ENCODE results near the gene YTHDF1. TPM values are rescaled to one million over a fixed set of nuclear protein-coding genes. Genes with fewer than 3 reads are reported as not detected.

YTHDF1 gene
- total RNA-seq, 2 experiments from 2014 or later: 37.2 to 42.6 TPM

DNA sequence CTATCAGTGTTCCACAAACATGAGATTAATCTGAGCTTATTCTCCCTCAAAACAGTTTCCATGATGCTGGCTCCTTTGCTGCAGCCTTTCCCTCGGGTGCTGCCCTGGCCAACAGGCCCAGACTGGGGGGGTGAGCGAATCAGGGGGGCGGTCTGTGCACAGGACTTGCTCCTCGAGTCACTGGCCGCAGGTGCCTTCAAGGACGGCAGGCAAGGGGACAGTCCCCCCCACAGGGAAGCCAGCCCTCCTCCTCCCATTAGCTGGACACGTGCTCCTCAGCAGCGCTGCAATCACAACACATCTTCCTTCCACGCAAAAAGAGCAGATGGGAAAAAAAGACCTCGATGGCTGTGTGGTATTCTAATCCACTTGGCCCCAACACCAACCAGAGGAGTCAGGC lies 10.0 kb downstream of the YTHDF1 start:
- no peak for ATAC-seq
- H3K36me3 Mint-ChIP-seq: peaks cover 31% of the 10 kb centered on the region
- H3K4me3 Mint-ChIP-seq: no peak overlapping the region
- peaks cover 12% of the 10 kb centered on the region for H3K4me1 Mint-ChIP-seq
- no peaks in the 10 kb centered on the region for H3K9me3 Mint-ChIP-seq (ENCODE audit: low read depth)
- H3K27me3 Mint-ChIP-seq: no peaks in the 10 kb centered on the region
- no peak overlapping the region for H3K27ac Mint-ChIP-seq
- CTCF ChIA-PET: interaction anchor here (1.6 kb wide), 1 partner anchor 18 kb away, joined by 5 read pairs; no protein-coding TSS in a partner anchor
- no peak for DNase-seq

DNA sequence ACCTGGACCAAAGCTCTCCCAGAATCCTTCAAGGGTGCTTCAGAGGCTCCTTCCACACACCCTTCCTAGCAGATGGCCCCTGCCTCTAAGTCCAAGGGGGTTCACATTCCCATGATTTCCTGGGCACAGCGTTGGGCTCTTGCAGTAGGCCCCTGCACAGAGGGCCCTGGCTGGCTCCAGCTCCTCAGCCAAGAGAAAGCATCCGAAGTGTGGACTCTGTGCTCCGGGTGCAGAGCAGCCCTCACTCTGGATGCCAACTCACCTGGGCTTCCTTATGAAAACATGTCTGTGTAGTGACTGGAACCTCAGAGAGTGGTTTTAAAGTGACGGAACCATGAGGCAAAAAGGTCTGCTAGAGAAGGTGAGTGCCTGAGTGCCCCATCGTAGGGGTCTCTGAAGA lies 11.6 kb downstream of the YTHDF1 start:
- DNase-seq: no peak
- Mint-ChIP-seq H3K4me1 (peaks cover under 1% of the 10 kb centered on the region), H3K36me3 (peaks cover 23% of the 10 kb centered on the region), H3K27me3 (no peaks in the 10 kb centered on the region), H3K9me3 (ENCODE audit: low read depth) (no peaks in the 10 kb centered on the region), H3K4me3 (no peak overlapping the region), H3K27ac (no peak overlapping the region)
- CTCF ChIA-PET: interaction anchor here (0.8 kb wide), 1 partner anchor 19 kb away, joined by 5 read pairs; no protein-coding TSS in a partner anchor
- no peak for ATAC-seq

DNA sequence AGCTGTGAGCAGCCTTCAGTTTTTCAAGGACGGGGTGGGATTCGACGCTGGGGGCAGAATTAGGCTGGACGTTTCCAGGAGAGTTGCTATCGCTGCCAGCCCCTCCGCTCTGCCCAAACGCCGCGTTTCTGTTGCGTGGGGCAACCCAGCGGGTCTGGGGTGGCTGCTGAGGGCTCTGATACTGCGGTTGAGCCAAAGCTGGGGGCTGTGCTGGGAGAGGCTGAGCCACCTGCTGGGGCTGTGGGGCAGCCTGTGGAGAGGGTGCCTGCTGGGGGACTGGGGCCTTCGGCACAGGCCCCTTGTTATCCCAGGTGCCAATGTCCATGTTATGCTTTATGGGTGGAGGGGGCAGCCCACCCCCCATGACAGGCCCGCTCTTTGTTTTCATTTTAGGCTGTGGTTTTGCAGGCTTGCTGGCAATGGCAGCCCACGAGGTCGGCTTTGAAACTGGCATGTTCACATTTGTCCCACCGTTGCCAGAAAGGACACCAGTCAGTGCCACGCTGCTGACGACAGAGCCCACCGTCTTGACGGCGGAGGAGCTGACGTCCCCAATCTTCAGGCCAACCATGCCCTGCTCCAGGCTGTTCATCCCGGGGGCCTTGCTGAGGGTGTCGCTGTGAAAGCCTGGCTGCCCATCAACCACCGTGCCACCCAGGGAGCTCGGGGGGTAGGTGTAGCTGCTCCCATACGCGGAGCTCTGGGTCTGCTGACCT lies 13.0 kb downstream of the YTHDF1 start:
- CTCF ChIA-PET: no interaction called here

GRCh38 chr20:63202021-63202420 lies 13.9 kb downstream of the YTHDF1 start:
- no peaks in the 10 kb centered on the region for H3K9me3 Mint-ChIP-seq (ENCODE audit: low read depth)
- H3K4me1 Mint-ChIP-seq: peaks cover 4% of the 10 kb centered on the region
- CTCF ChIA-PET: no interaction called here
- DNase-seq (no peak), ATAC-seq (no peak)
- no peaks in the 10 kb centered on the region for H3K27me3 Mint-ChIP-seq
- H3K36me3 Mint-ChIP-seq: peaks cover 21% of the 10 kb centered on the region
- H3K4me3 Mint-ChIP-seq: no peak overlapping the region
- H3K27ac Mint-ChIP-seq: no peak overlapping the region

More for the DNA sequence above, 13.0 kb downstream of the YTHDF1 start:
- Mint-ChIP-seq H3K9me3 (ENCODE audit: low read depth) (no peaks in the 10 kb centered on the region), H3K4me1 (no peaks in the 10 kb centered on the region), H3K4me3 (no peak overlapping the region), H3K27me3 (no peaks in the 10 kb centered on the region), H3K27ac (no peak overlapping the region), H3K36me3 (peaks cover 20% of the 10 kb centered on the region)
- no peak for DNase-seq
- ATAC-seq: no peak

GRCh38 chr20:63198606-63199005 lies 17.3 kb downstream of the YTHDF1 start:
- H3K4me1 Mint-ChIP-seq: peaks cover 4% of the 10 kb centered on the region
- no peak overlapping the region for H3K27ac Mint-ChIP-seq
- no peaks in the 10 kb centered on the region for H3K9me3 Mint-ChIP-seq (ENCODE audit: low read depth)
- no peak for DNase-seq
- H3K27me3 Mint-ChIP-seq: no peaks in the 10 kb centered on the region
- H3K4me3 Mint-ChIP-seq: no peak overlapping the region
- CTCF ChIA-PET: interaction anchor here (0.9 kb wide), 1 partner anchor 25 kb away, joined by 4 read pairs; no protein-coding TSS in a partner anchor
- no peak for ATAC-seq
- H3K36me3 Mint-ChIP-seq: peaks cover 27% of the 10 kb centered on the region

GRCh38 chr20:63196768-63197470 lies 19.0 kb downstream of the YTHDF1 start:
- ATAC-seq (no peak), DNase-seq (no peak)
- H3K27ac Mint-ChIP-seq: no peak overlapping the region
- no peak overlapping the region for H3K4me3 Mint-ChIP-seq
- CTCF ChIA-PET: interaction anchor here (0.9 to 1.8 kb wide), 3 partner anchors 14 to 27 kb away, joined by 3 to 4 read pairs (median 3); no protein-coding TSS in a partner anchor
- H3K27me3 Mint-ChIP-seq: no peaks in the 10 kb centered on the region
- H3K9me3 Mint-ChIP-seq (ENCODE audit: low read depth): no peaks in the 10 kb centered on the region
- H3K4me1 Mint-ChIP-seq: peaks cover 4% of the 10 kb centered on the region
- peaks cover 19% of the 10 kb centered on the region for H3K36me3 Mint-ChIP-seq

GRCh38 chr20:63194797-63195173 lies 21.1 kb downstream of the YTHDF1 start:
- Mint-ChIP-seq H3K4me1 (peaks cover 4% of the 10 kb centered on the region), H3K27ac (no peak overlapping the region)
- CTCF ChIA-PET: interaction anchor here (1.0 kb wide), 1 partner anchor 20 kb away, joined by 3 read pairs; no protein-coding TSS in a partner anchor

DNA sequence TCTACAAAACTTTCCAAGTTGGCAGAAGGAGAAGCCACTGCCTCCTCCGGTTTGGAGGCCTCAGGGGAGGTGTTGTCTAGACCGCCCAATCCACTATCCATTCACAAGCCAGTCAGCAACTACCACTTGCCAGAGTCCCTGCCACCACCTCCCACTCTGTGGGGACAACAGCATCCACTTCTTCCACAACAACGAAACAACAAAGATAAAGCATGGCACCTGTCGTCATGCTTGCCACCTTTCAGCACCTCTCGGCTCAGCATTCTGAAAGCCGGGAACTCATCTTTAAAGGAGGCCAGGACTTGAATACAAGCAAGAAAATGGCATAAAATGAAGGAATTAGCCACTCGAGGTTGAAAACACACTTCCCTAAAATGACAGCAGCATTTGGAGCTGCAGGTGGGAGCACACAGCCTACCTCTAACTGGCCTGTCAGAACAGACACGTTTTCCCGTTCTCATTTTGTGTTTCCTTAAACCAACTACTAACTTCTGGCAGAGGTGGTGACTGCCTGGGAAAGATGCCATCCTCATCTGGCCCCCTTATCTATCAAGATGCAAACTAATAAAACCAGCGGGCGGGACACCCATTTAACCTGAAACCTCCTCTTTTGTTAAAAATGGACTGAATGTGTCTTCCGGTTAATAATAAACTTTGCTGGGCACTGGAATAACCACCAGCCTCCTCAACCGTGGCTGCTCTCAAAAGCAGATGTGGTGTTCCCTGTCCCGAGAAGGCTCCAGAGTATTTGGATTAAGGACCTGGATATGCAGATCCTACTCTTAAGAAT lies 21.7 kb downstream of the YTHDF1 start:
- Mint-ChIP-seq H3K36me3 (peaks cover 13% of the 10 kb centered on the region), H3K4me3 (no peak overlapping the region), H3K4me1 (peaks cover 4% of the 10 kb centered on the region), H3K9me3 (ENCODE audit: low read depth) (no peaks in the 10 kb centered on the region), H3K27ac (no peak overlapping the region), H3K27me3 (no peaks in the 10 kb centered on the region)
- no peak for DNase-seq
- ATAC-seq: no peak
- CTCF ChIA-PET: interaction anchor here (1.0 kb wide), 1 partner anchor 21 kb away, joined by 3 read pairs; no protein-coding TSS in a partner anchor

More at GRCh38 chr20:63194797-63195173, 21.1 kb downstream of the YTHDF1 start:
- Mint-ChIP-seq H3K36me3 (peaks cover 13% of the 10 kb centered on the region), H3K27me3 (no peaks in the 10 kb centered on the region), H3K9me3 (ENCODE audit: low read depth) (no peaks in the 10 kb centered on the region), H3K4me3 (no peak overlapping the region)
- no peak for ATAC-seq
- DNase-seq: no peak

GRCh38 chr20:63192721-63193120 lies 23.2 kb downstream of the YTHDF1 start:
- DNase-seq (no peak), ATAC-seq (no peak)
- H3K4me3 Mint-ChIP-seq: no peak overlapping the region
- H3K27me3 Mint-ChIP-seq: no peaks in the 10 kb centered on the region
- CTCF ChIA-PET: interaction anchor here (0.7 to 1.0 kb wide), 2 partner anchors 10 to 99 kb away, joined by 3 read pairs; no protein-coding TSS in a partner anchor
- no peak overlapping the region for H3K27ac Mint-ChIP-seq
- peaks cover 13% of the 10 kb centered on the region for H3K36me3 Mint-ChIP-seq
- H3K9me3 Mint-ChIP-seq (ENCODE audit: low read depth): no peaks in the 10 kb centered on the region
- peaks cover 4% of the 10 kb centered on the region for H3K4me1 Mint-ChIP-seq

DNA sequence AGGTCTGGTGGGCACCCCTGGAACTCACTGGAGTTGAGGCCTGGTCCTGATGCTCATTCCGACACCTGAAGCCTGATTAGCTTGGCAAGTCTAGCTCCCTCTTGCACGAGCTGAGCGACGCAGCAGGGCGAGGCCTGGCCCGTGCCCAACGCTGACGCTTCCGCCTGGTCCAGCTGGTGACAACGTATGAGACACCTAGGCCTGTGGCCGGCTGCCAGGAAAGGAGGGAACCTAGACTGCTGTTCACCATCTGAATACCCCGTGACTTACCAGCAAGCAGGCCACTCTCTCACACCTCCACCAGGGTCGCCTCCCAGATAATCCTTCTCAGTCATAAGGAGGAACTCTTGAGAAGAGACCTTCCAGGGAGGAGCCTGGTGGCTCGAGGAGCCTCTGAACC lies 24.5 kb downstream of the YTHDF1 start:
- DNase-seq (no peak), ATAC-seq (no peak)
- Mint-ChIP-seq H3K4me1 (no peaks in the 10 kb centered on the region), H3K27ac (no peak overlapping the region), H3K27me3 (no peaks in the 10 kb centered on the region), H3K9me3 (ENCODE audit: low read depth) (no peaks in the 10 kb centered on the region), H3K4me3 (no peak overlapping the region), H3K36me3 (peaks cover 9% of the 10 kb centered on the region)
- CTCF ChIA-PET: interaction anchor here (2.0 kb wide), 1 partner anchor 11 kb away, joined by 4 read pairs; no protein-coding TSS in a partner anchor

DNA sequence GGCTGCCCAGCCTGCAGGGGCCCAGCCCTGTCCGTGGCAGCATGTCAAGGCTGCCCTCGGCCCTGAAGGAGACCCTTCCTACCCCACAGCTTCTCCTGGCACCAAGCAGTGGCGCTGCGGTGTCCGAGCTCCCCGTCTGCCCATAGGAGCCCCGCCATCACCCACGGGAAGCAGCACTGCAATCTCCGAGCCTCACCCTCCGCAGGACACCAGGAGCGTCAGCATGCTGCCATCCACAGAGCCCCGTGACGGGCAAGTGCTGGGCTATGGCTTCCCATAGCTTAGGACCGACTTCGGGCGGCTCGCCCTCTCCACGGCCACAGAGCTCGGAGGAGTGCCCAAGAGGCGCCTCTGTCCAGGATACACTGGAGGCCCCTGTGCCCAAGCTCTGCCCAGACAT lies 25.1 kb downstream of the YTHDF1 start:
- Mint-ChIP-seq H3K4me3 (no peak overlapping the region), H3K27me3 (no peaks in the 10 kb centered on the region), H3K9me3 (ENCODE audit: low read depth) (no peaks in the 10 kb centered on the region), H3K36me3 (peaks cover 7% of the 10 kb centered on the region), H3K4me1 (no peaks in the 10 kb centered on the region), H3K27ac (no peak overlapping the region)
- ATAC-seq (no peak), DNase-seq (no peak)
- CTCF ChIA-PET: interaction anchor here (1.1 to 2.0 kb wide), 2 partner anchors 10 to 33 kb away, joined by 4 to 6 read pairs; no protein-coding TSS in a partner anchor

- H3K36me3 Mint-ChIP-seq: no peaks in the 10 kb centered on the region
- no peaks in the 10 kb centered on the region for H3K27me3 Mint-ChIP-seq
- H3K4me1 Mint-ChIP-seq: no peaks in the 10 kb centered on the region
- DNase-seq (no peak), ATAC-seq (no peak)
- no peak overlapping the region for H3K27ac Mint-ChIP-seq
- peaks cover 3% of the 10 kb centered on the region for H3K9me3 Mint-ChIP-seq (ENCODE audit: low read depth)
- CTCF ChIA-PET: interaction anchor here (1.1 kb wide), 1 partner anchor 33 kb away, joined by 6 read pairs; no protein-coding TSS in a partner anchor
- H3K4me3 Mint-ChIP-seq: no peak overlapping the region
Observed at GRCh38 chr20:63189846-63190559, 25.9 kb downstream of the YTHDF1 start.

DNA sequence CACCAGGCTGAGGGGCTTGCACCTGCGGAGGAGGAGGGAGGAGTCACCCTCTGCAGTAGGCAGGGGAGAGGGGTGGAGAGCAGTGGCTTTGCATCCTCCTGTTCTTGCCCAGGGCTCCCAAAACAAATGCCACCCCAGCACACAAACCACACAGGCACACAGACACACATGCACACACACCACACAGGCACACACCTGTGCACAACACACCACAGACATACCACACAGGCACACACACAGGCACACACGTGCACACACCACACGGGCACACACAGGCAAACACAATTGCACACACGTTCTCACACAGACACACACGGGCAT lies 26.6 kb downstream of the YTHDF1 start:
- ATAC-seq: no peak
- no peak for DNase-seq
- CTCF ChIA-PET: no interaction called here
- no peaks in the 10 kb centered on the region for H3K27me3 Mint-ChIP-seq
- H3K4me3 Mint-ChIP-seq: no peak overlapping the region
- peaks cover 3% of the 10 kb centered on the region for H3K9me3 Mint-ChIP-seq (ENCODE audit: low read depth)
- H3K36me3 Mint-ChIP-seq: no peaks in the 10 kb centered on the region
- no peak overlapping the region for H3K27ac Mint-ChIP-seq
- no peaks in the 10 kb centered on the region for H3K4me1 Mint-ChIP-seq

All from activated CD8-positive, alpha-beta memory T cell treated with anti-CD3 and anti-CD28 coated beads, Interleukin-2, amount 10 ng/mL, durations not matched to agents 7 days and 5 days (primary cell).